SK-N-SH (cell line): Measurements from ENCODE around the gene STRN3. TPM values are rescaled to one million over a fixed set of nuclear protein-coding genes. Genes with fewer than 3 reads are reported as not detected.

ENCODE experiments used
- CTCF ChIA-PET: fragments of 300-600, 350-600 bp; formaldehyde crosslinking; extraction: SDS; loops from one replicate; lab custom pipeline; 2021; lab: Yijun Ruan, JAX
- POLR2A ChIA-PET: fragments of 350-600 bp; sonication (Branson Sonifier 250); formaldehyde crosslinking; extraction: SDS; loops from one replicate; lab custom pipeline; 2020; ENCODE audit warnings: antibody characterized with exemption, inconsistent platforms; lab: Yijun Ruan, JAX
- DNase-seq: peaks from one replicate; pipeline ENCODE4 v3.0.0; 2012
- H2AFZ ChIP-seq: fragments of 200-600 bp; sonication (generic); 2 replicates; pipeline ENCODE4 v1.8.1; 2016; ENCODE audit warnings: antibody characterized with exemption, mild to moderate bottlenecking, low read depth
- H3F3A ChIP-seq: fragments of 200-600 bp; sonication (generic); replicated peaks from 2 replicates; pipeline ENCODE3; 2016; ENCODE audit warnings: antibody characterized with exemption, mild to moderate bottlenecking; ENCODE audit not compliant: insufficient read depth
- H3K27ac ChIP-seq, 2 experiments: fragments of 200-500 bp in 1 of 2; fragments of 200-600 bp in 1 of 2; sonication (Bioruptor generic) in 1 of 2; sonication (generic), shearing (Covaris generic) in 1 of 2; 2 replicates each; pipeline versions ENCODE4 v1.5.1 to v1.6.1; 2014 to 2016; ENCODE audit warnings: low read depth in 2 of 2, inconsistent platforms in 1 of 2, low read length in 1 of 2, mild to moderate bottlenecking in 1 of 2, mixed read lengths in 1 of 2
- H3K27me3 ChIP-seq: fragments of 200-600 bp; sonication (generic), shearing (Covaris generic); 2 replicates; pipeline ENCODE4 v1.6.1; 2016; ENCODE audit warnings: mixed run types; ENCODE audit not compliant: insufficient read depth
- H3K36me3 ChIP-seq, 2 experiments: fragments of 200-500 bp in 1 of 2; fragments of 200-600 bp in 1 of 2; sonication (Bioruptor generic) in 1 of 2; sonication (generic) in 1 of 2; replicated peaks in 1 of 2; 2 replicates each; pipeline versions ENCODE3 to v1.5.1; 2014 to 2016; ENCODE audit warnings: low read length in 1 of 2, mild to moderate bottlenecking in 1 of 2; ENCODE audit not compliant: insufficient read depth in 2 of 2, control insufficient read depth in 1 of 2
- H3K4me1 ChIP-seq, 2 experiments: fragments of 200-500 bp in 1 of 2; fragments of 200-600 bp in 1 of 2; sonication (Bioruptor generic) in 1 of 2; sonication (generic), shearing (Covaris generic) in 1 of 2; 2 replicates each; pipeline versions ENCODE4 v1.5.1 to v1.6.1; 2014 to 2016; ENCODE audit warnings: low read depth in 1 of 2, low read length in 1 of 2, mixed run types in 1 of 2; ENCODE audit not compliant: insufficient read depth in 2 of 2, control insufficient read depth in 1 of 2
- H3K4me2 ChIP-seq: fragments of 200-600 bp; sonication (generic), shearing (Covaris generic); 2 replicates; pipeline ENCODE4 v1.6.1; 2017; ENCODE audit warnings: mixed run types
- H3K4me3 ChIP-seq, 2 experiments: fragments of 200-500 bp in 1 of 2; fragments of 200-600 bp in 1 of 2; sonication (Bioruptor generic) in 1 of 2; sonication (generic), shearing (Covaris generic) in 1 of 2; 2 replicates each; pipeline versions ENCODE4 v1.5.1 to v1.8.1; 2014 to 2016; ENCODE audit warnings: low read depth in 2 of 2, inconsistent platforms in 1 of 2, low read length in 1 of 2, mild to moderate bottlenecking in 1 of 2, mixed read lengths in 1 of 2, moderate library complexity in 1 of 2
- H3K79me2 ChIP-seq: fragments of 200-600 bp; sonication (generic); 2 replicates; pipeline ENCODE4 v1.8.1; 2017; ENCODE audit warnings: mild to moderate bottlenecking; ENCODE audit not compliant: insufficient read depth
- H3K9ac ChIP-seq: fragments of 200-600 bp; sonication (generic); 2 replicates; pipeline ENCODE4 v1.6.1; 2017; ENCODE audit warnings: mixed run types
- H3K9me2 ChIP-seq: fragments of 200-600 bp; sonication (generic); 2 replicates; pipeline ENCODE4 v1.6.1; 2017; ENCODE audit warnings: mixed run types
- H3K9me3 ChIP-seq: fragments of 200-600 bp; sonication (generic); 2 replicates; pipeline ENCODE4 v1.6.1; 2017; ENCODE audit warnings: mixed run types, mild to moderate bottlenecking, moderate library complexity
- H4K20me1 ChIP-seq: fragments of 200-600 bp; sonication (generic); 2 replicates; pipeline ENCODE4 v1.6.1; 2017; ENCODE audit warnings: mild to moderate bottlenecking, mixed run types; ENCODE audit not compliant: insufficient read depth
- EP300 ChIP-seq, 2 experiments: IDR thresholded peaks; 2 replicates each; pipeline versions ENCODE4 v1.4.0 to v1.6.1; 2012; ENCODE audit warnings: borderline replicate concordance in 1 of 2, low read depth in 1 of 2, low read length in 1 of 2
- FOXM1 ChIP-seq: IDR thresholded peaks from 2 replicates; pipeline ENCODE4 v1.4.0; 2012; ENCODE audit warnings: low read depth, mild to moderate bottlenecking
- JUND ChIP-seq: IDR thresholded peaks from 2 replicates; pipeline ENCODE4 v1.4.0; 2012
- MAX ChIP-seq: IDR thresholded peaks from 2 replicates; pipeline ENCODE4 v1.4.0; 2012; ENCODE audit warnings: low read depth
- MEF2A ChIP-seq: IDR thresholded peaks from 2 replicates; pipeline ENCODE4 v1.4.0; 2012; ENCODE audit warnings: low read depth, borderline replicate concordance
- NFIC ChIP-seq: IDR thresholded peaks from 2 replicates; pipeline ENCODE4 v1.4.0; 2012; ENCODE audit warnings: borderline replicate concordance
- NRF1 ChIP-seq: IDR thresholded peaks from 2 replicates; pipeline ENCODE4 v1.6.1; 2012; ENCODE audit warnings: low read depth, mild to moderate bottlenecking, low read length
- RCOR1 ChIP-seq: fragments of 150-350 bp; IDR thresholded peaks from 2 replicates; pipeline ENCODE4 v1.6.1; 2017; ENCODE audit warnings: antibody characterized with exemption, low read length
- REST ChIP-seq: IDR thresholded peaks from 2 replicates; pipeline ENCODE4 v1.6.1; 2012; ENCODE audit warnings: mild to moderate bottlenecking, low read depth, low read length, moderate library complexity
- RFX5 ChIP-seq: IDR thresholded peaks from 2 replicates; pipeline ENCODE4 v1.6.1; 2012; ENCODE audit warnings: mild to moderate bottlenecking, improper control_type of control experiment, low read length
- SIN3A ChIP-seq: IDR thresholded peaks from 2 replicates; pipeline ENCODE4 v1.6.1; 2012; ENCODE audit warnings: low read depth, mild to moderate bottlenecking, low read length, moderate library complexity, borderline replicate concordance
- SMC3 ChIP-seq: IDR thresholded peaks from 2 replicates; pipeline ENCODE4 v1.6.1; 2012; ENCODE audit warnings: low read depth, low read length, improper control_type of control experiment
- TCF12 ChIP-seq: IDR thresholded peaks from 2 replicates; pipeline ENCODE4 v1.4.0; 2012
- TEAD4 ChIP-seq: IDR thresholded peaks from 2 replicates; pipeline ENCODE4 v1.4.0; 2012; ENCODE audit warnings: mild to moderate bottlenecking, borderline replicate concordance; ENCODE audit not compliant: insufficient read depth
- USF2 ChIP-seq: fragments of 150-350 bp; IDR thresholded peaks from 2 replicates; pipeline ENCODE4 v1.6.1; 2017; ENCODE audit warnings: antibody characterized with exemption, low read length, low read depth, borderline replicate concordance
- ZBTB33 ChIP-seq: IDR thresholded peaks from 2 replicates; pipeline ENCODE4 v1.4.0; 2012; ENCODE audit warnings: low read depth, borderline replicate concordance
- WGBS: methylation state at CpG from one replicate; pipeline ENCODE4 v1.1.6; 2017; ENCODE audit warnings: low lambda C conversion rate; 5-methylcytosine and 5-hydroxymethylcytosine counted together
- polyA plus RNA-seq, 3 experiments: library from polyadenylated mRNA; depleted of rRNA; stranded (reverse); fragments of >200 nt; gene quantifications; 2 replicates each; pipeline ENCODE4 v1.2.3, GENCODE V29; 2012
- TF ChIP-seq, protein P1 (sequence below): IDR thresholded peaks from 2 replicates; pipeline ENCODE4; 2012
- TF ChIP-seq, protein P2 (sequence below): IDR thresholded peaks from 2 replicates; pipeline ENCODE4 v1.4.0; 2012; ENCODE audit warnings: low read depth, borderline replicate concordance

Gene STRN3
- polyA plus RNA-seq, 1 of the 3 experiments (the other 2 are of a cell fraction): 7.2 TPM

DNA sequence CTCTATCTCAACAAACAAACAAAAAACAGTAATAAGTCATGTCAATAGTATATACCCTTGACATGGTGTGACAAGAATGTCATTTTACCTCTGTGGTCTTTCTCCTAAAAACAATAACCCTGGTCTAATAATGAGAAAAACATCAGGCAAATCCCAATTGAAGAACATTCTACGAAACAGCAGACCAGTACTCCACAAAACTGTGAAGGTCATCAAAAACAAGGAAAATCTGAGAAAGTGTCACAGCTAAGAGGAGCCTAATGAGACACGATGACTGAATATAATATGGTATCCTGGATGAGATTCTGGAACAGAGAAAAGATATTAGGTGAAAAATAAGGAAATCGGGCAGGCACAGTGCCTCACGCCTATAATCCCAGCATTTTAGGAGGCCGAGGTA lies 157.4 kb downstream of the STRN3 start:
- no peaks in the 10 kb centered on the region for H3K9me2 ChIP-seq
- no peak for DNase-seq
- H2AFZ ChIP-seq: no peak overlapping the region
- no peak overlapping the region for H3K9ac ChIP-seq
- H3F3A ChIP-seq: no peaks in the 10 kb centered on the region
- no peaks in the 10 kb centered on the region for H3K36me3 ChIP-seq
- H3K79me2 ChIP-seq: no peaks in the 10 kb centered on the region
- H3K4me2 ChIP-seq: no peak overlapping the region
- ChIA-PET POLR2A (no interaction called here), CTCF (no interaction called here)
- no peaks in the 10 kb centered on the region for H3K27me3 ChIP-seq
- no peaks in the 10 kb centered on the region for H4K20me1 ChIP-seq
- WGBS: 78% methylated on average over 5 of the region's 5 CpGs
- no peaks in the 10 kb centered on the region for H3K9me3 ChIP-seq
- no peak overlapping the region for H3K4me3 ChIP-seq
- H3K4me1 ChIP-seq: no peaks in the 10 kb centered on the region; a peak in 1 of 4 replicates
- TF ChIP-seq MEF2A (no peak), SIN3A (no peak), TCF12 (no peak), FOXM1 (no peak), USF2 (no peak), MAX (no peak), SMC3 (no peak)
- TF ChIP-seq, all 33 proteins: peak for 0
- no peak overlapping the region for H3K27ac ChIP-seq

- H3K27me3 ChIP-seq: peaks cover 3% of the 10 kb centered on the region; the same call in 1 of the 2 replicates
- H3K4me3 ChIP-seq: no peak overlapping the region
- TF ChIP-seq MEF2A (no peak), RFX5 (no peak), TCF12 (no peak), ZBTB33 (no peak), TEAD4 (no peak), REST (no peak), SMC3 (no peak), RCOR1 (no peak), NRF1 (no peak), JUND (no peak), NFIC (no peak), EP300 (IDR thresholded peaks at IDR 0.05; ENCODE audit: borderline replicate concordance in 1 of 2, low read depth in 1 of 2, low read length in 1 of 2) (no peak)
- TF ChIP-seq, protein P1, sequence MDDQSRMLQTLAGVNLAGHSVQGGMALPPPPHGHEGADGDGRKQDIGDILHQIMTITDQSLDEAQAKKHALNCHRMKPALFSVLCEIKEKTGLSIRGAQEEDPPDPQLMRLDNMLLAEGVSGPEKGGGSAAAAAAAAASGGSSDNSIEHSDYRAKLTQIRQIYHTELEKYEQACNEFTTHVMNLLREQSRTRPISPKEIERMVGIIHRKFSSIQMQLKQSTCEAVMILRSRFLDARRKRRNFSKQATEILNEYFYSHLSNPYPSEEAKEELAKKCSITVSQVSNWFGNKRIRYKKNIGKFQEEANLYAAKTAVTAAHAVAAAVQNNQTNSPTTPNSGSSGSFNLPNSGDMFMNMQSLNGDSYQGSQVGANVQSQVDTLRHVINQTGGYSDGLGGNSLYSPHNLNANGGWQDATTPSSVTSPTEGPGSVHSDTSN: no peak
- TF ChIP-seq, protein P2, sequence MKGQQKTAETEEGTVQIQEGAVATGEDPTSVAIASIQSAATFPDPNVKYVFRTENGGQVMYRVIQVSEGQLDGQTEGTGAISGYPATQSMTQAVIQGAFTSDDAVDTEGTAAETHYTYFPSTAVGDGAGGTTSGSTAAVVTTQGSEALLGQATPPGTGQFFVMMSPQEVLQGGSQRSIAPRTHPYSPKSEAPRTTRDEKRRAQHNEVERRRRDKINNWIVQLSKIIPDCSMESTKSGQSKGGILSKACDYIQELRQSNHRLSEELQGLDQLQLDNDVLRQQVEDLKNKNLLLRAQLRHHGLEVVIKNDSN: no peak
- CTCF ChIA-PET: no interaction called here
- POLR2A ChIA-PET: no interaction called here
- no peak overlapping the region for H2AFZ ChIP-seq
- H3F3A ChIP-seq: no peaks in the 10 kb centered on the region
- no peak overlapping the region for H3K27ac ChIP-seq
- DNase-seq: no peak
- no peaks in the 10 kb centered on the region for H3K4me1 ChIP-seq
- H3K9me2 ChIP-seq: no peaks in the 10 kb centered on the region
- H3K9ac ChIP-seq: no peak overlapping the region
- 65% methylated on average over 5 of the region's 5 CpGs for whole genome bisulfite sequencing
- H3K4me2 ChIP-seq: no peak overlapping the region
- H4K20me1 ChIP-seq: no peaks in the 10 kb centered on the region
- no peaks in the 10 kb centered on the region for H3K9me3 ChIP-seq
- no peaks in the 10 kb centered on the region for H3K79me2 ChIP-seq
- no peaks in the 10 kb centered on the region for H3K36me3 ChIP-seq
Observed at GRCh38 chr14:30864934-30865333, 161.2 kb downstream of the STRN3 start.
